GM23248 (cell line): ENCODE results near the gene CFAP299. TPM values are rescaled to one million over a fixed set of nuclear protein-coding genes. Genes with fewer than 3 reads are reported as not detected.

Experiments
- DNase-seq: peaks from one replicate; pipeline ENCODE4 v3.0.0-alpha.2; 2015
- H2AFZ ChIP-seq: fragments of 200-600 bp; sonication (generic); 2 replicates; pipeline ENCODE4 v1.6.1; 2016; ENCODE audit warnings: antibody characterized with exemption
- H3F3A ChIP-seq: fragments of 200-600 bp; sonication (generic); 2 replicates; pipeline ENCODE4 v1.6.1; 2016; ENCODE audit warnings: mild to moderate bottlenecking, antibody characterized with exemption, mixed run types; ENCODE audit not compliant: insufficient read depth
- H3K27ac ChIP-seq: fragments of 200-600 bp; sonication (generic); 2 replicates; pipeline ENCODE4 v1.5.1; 2016; ENCODE audit warnings: mild to moderate bottlenecking
- H3K27me3 ChIP-seq: fragments of 200-600 bp; sonication (generic); replicated peaks from 2 replicates; pipeline ENCODE4 v1.6.1; 2016; ENCODE audit warnings: mild to moderate bottlenecking; ENCODE audit not compliant: insufficient read depth
- H3K36me3 ChIP-seq: fragments of 200-600 bp; sonication (generic); 2 replicates; pipeline ENCODE4 v1.6.1; 2016; ENCODE audit warnings: low read depth, mild to moderate bottlenecking
- H3K4me1 ChIP-seq: fragments of 200-600 bp; sonication (generic); 2 replicates; pipeline ENCODE4 v1.6.1; 2016; ENCODE audit warnings: mild to moderate bottlenecking; ENCODE audit not compliant: insufficient read depth
- H3K4me2 ChIP-seq: fragments of 200-600 bp; sonication (generic); one replicate; pipeline ENCODE4 v1.6.1; 2016; ENCODE audit warnings: mild to moderate bottlenecking; ENCODE audit not compliant: unreplicated experiment
- H3K4me3 ChIP-seq: fragments of 200-600 bp; sonication (generic); 2 replicates; pipeline ENCODE4 v1.5.1; 2016; ENCODE audit warnings: mild to moderate bottlenecking
- H3K79me2 ChIP-seq: fragments of 200-600 bp; sonication (generic); 2 replicates; pipeline ENCODE4 v1.6.1; 2016; ENCODE audit warnings: mild to moderate bottlenecking; ENCODE audit not compliant: insufficient read depth
- H3K9ac ChIP-seq: fragments of 200-600 bp; sonication (generic); 2 replicates; pipeline ENCODE4 v1.6.1; 2016; ENCODE audit warnings: mild to moderate bottlenecking
- H3K9me2 ChIP-seq: fragments of 200-600 bp; sonication (generic); 2 replicates; pipeline ENCODE4 v1.6.1; 2016; ENCODE audit warnings: mixed run types, mild to moderate bottlenecking, moderate library complexity; ENCODE audit not compliant: insufficient read depth
- H3K9me3 ChIP-seq: fragments of 200-600 bp; sonication (generic); one replicate; pipeline ENCODE4 v1.6.1; 2017; ENCODE audit warnings: low read depth
- H4K20me1 ChIP-seq: fragments of 200-600 bp; sonication (generic); 2 replicates; pipeline ENCODE4 v1.6.0; 2016; ENCODE audit not compliant: insufficient read depth
- EZH2 ChIP-seq: fragments of 200-600 bp; sonication (generic); IDR thresholded peaks from 2 replicates; pipeline ENCODE4 v1.6.1; 2018; ENCODE audit warnings: antibody characterized with exemption, mild to moderate bottlenecking; ENCODE audit not compliant: insufficient read depth, poor library complexity, severe bottlenecking
- EZH2phosphoT487 ChIP-seq: fragments of 200-600 bp; sonication (generic); IDR thresholded peaks from 2 replicates; pipeline ENCODE4 v1.6.1; 2018; ENCODE audit warnings: antibody characterized with exemption, moderate library complexity, mild to moderate bottlenecking, low read depth; ENCODE audit not compliant: insufficient read depth
- WGBS, 2 experiments: methylation state at CpG; one replicate each; pipeline ENCODE4 v1.1.6; 2015 to 2017; ENCODE audit warnings: low lambda C conversion rate in 2 of 2, low coverage in 1 of 2; ENCODE audit errors: missing lambda C conversion rate in 2 of 2; 5-methylcytosine and 5-hydroxymethylcytosine counted together
- in situ Hi-C: fragments of 300-500 bp; cut with MboI; formaldehyde crosslinking; loops from 2 replicates; pipeline ENCODE4 v1.15.0; 2020
- polyA plus RNA-seq: library from polyadenylated mRNA; unstranded; fragments of >200 nt; fragmentation: Nextera tagmentation; extraction: Ambion mirVana; gene quantifications from 2 replicates; pipeline ENCODE4 v1.2.1, GENCODE V29; 2016
- total RNA-seq: library from RNA; depleted of rRNA; stranded (reverse); fragments of >200 nt; shearing (Covaris generic); gene quantifications from 2 replicates; pipeline ENCODE4 v1.2.3, GENCODE V29; 2014

The CFAP299 gene
- total and polyA plus RNA-seq, 2 experiments from 2014 or later, result 1.0 to 1.1 TPM

DNA sequence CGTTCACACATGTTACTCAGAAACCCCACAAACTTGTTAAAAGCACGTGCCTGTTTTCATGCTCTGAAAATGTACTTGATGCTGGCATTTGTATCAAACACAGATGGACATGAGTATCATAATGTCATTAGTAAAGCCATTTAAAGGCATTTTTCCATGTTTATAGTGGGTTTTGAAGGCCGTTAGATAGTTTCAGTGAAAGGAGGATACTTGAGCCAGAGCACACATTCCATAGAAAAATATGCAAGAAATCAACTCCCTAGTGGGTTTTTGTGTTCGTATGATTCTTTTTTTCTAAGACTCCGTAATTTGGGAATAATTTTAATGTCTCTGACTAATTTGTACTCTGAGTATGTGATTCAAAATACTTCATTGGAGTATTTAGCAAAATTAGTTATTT is 478.7 kb downstream of the CFAP299 start:
- Histone ChIP-seq H3F3A (no peaks in the 10 kb centered on the region), H3K9me3 (no peaks in the 10 kb centered on the region), H3K36me3 (no peaks in the 10 kb centered on the region), H3K9me2 (no peaks in the 10 kb centered on the region), H3K4me2 (no peak overlapping the region), H4K20me1 (no peaks in the 10 kb centered on the region), H3K9ac (no peak overlapping the region), H2AFZ (no peak overlapping the region), H3K4me1 (no peaks in the 10 kb centered on the region), H3K27me3 (no peaks in the 10 kb centered on the region), H3K27ac (no peak overlapping the region), H3K79me2 (no peaks in the 10 kb centered on the region), H3K4me3 (no peak overlapping the region)
- in situ Hi-C loops, result no loop called here
- WGBS, 2 experiments, result 37 to 39% methylated on average over 5 of the region's 5 CpGs
- no peak for TF ChIP-seq EZH2phosphoT487
- TF ChIP-seq EZH2, result no peak
- no peak for DNase-seq

DNA sequence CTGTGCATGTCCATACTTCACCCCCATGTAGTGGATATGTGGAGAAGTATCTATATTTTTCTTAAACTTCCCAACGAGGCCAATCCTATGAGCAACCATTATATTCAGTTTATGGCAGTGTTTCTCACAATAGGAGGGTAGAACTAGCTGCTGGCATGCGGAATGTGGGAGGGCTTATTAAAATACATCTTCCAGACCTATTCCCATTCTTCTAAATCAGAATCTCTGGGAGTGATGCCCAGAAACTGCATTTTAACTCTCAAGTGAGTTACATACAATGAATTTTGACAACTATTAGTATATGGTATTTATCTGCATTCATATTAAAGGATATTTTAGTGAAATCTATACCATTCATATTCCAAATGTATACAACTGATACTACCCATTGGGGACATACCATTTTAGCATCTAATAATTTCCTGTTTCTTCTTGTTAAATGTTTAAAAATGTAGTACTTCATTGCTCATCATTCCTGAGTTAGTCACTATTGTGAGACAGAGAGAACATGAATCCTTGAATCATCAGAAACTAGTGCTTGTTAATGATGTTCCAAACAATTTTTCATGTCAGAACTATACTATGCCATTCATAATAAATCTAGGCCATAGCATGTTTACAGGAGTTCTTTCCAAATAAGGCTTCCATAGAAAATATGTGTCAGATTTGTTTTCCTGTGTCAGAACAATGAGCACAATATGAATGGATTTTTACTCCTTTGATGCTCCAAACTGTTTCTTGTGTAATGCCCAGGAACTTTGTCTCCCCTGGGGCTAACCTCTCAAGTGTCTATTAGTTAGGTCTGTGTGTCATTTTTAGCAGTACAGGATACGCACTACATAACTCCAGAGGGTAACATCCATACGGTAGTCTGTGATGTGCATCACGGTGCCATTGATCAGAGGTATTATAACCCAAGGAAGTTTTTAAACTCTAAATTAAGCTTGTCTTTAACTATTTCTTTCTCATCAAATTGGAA is 496.1 kb downstream of the CFAP299 start:
- DNase-seq, result peak; percentile 74
- no peak overlapping the region for H3K9ac ChIP-seq
- in situ Hi-C loops, result no loop called here

DNA sequence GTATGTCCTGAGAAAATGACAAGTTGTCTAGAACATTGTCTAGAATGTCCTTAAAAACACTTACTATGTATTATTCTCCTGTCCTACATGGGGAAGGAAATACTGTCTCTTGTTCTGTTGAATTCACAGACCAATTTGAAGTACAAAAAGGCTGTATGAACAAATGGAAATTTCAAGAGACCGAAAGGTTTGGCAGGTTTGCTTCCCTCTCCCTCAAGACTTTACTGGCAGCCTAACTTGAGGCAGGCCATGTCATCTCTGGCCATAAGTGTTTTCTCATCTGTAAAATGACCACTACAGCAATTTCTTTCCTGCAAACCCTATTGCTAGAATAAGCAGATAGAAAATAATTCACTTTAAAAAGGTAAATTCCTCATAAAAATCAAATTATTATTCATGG is 503.8 kb downstream of the CFAP299 start:
- DNase-seq, result no peak
- WGBS, 2 experiments, result 93 to 97% methylated on average over 1 of the region's 1 CpG
- no peaks in the 10 kb centered on the region for H3F3A ChIP-seq
- no peak overlapping the region for H3K9ac ChIP-seq
- H3K79me2 ChIP-seq, result no peaks in the 10 kb centered on the region
- H3K9me3 ChIP-seq, result no peaks in the 10 kb centered on the region
- TF ChIP-seq EZH2 (no peak), EZH2phosphoT487 (no peak)
- H3K9me2 ChIP-seq, result no peaks in the 10 kb centered on the region
- no peaks in the 10 kb centered on the region for H3K4me1 ChIP-seq
- no peaks in the 10 kb centered on the region for H3K36me3 ChIP-seq
- in situ Hi-C loops, result no loop called here
- no peak overlapping the region for H2AFZ ChIP-seq
- H3K27ac ChIP-seq, result no peak overlapping the region
- no peak overlapping the region for H3K4me2 ChIP-seq
- no peaks in the 10 kb centered on the region for H3K27me3 ChIP-seq
- no peaks in the 10 kb centered on the region for H4K20me1 ChIP-seq
- no peak overlapping the region for H3K4me3 ChIP-seq

More for the DNA sequence above, 496.1 kb downstream of the CFAP299 start:
- Histone ChIP-seq H3K36me3 (no peaks in the 10 kb centered on the region), H3F3A (peaks cover 16% of the 10 kb centered on the region), H3K79me2 (no peaks in the 10 kb centered on the region), H2AFZ (no peak overlapping the region), H3K27me3 (no peaks in the 10 kb centered on the region), H4K20me1 (no peaks in the 10 kb centered on the region), H3K4me2 (no peak overlapping the region), H3K4me1 (peaks cover 14% of the 10 kb centered on the region), H3K9me3 (no peaks in the 10 kb centered on the region), H3K4me3 (no peak overlapping the region), H3K9me2 (no peaks in the 10 kb centered on the region), H3K27ac (peak overlapping the region; percentile 33)
- TF ChIP-seq EZH2 (no peak), EZH2phosphoT487 (no peak)
- 22 to 35% methylated on average over 5 of the region's 5 CpGs for WGBS, 2 experiments

DNA sequence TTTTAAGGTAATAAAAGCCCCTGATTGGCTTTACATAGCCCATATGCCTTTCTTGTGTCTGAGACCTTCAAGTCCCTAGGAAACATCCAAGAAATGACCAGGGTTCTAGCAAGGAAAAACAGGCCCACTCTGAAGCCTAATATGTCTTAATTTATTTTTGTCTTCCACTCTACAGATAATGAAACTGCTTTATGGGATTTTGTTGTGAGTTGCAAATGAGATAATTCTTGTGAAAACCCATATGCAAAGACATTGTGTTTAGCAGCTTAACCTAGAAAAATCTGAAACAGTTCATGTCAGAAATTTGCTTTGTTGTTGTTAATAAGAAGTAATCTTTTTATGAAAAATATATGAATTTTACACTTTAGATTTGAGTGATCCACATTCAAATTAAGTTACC is 504.3 kb downstream of the CFAP299 start:
- H3K79me2 ChIP-seq, result no peaks in the 10 kb centered on the region
- no peaks in the 10 kb centered on the region for H3K27me3 ChIP-seq
- no peak overlapping the region for H3K27ac ChIP-seq
- no peaks in the 10 kb centered on the region for H3F3A ChIP-seq
- H3K4me3 ChIP-seq, result no peak overlapping the region
- no peaks in the 10 kb centered on the region for H3K36me3 ChIP-seq
- no peak overlapping the region for H3K4me2 ChIP-seq
- no peaks in the 10 kb centered on the region for H3K4me1 ChIP-seq
- TF ChIP-seq EZH2, result no peak
- no peak for TF ChIP-seq EZH2phosphoT487
- H4K20me1 ChIP-seq, result no peaks in the 10 kb centered on the region
- H3K9me2 ChIP-seq, result no peaks in the 10 kb centered on the region
- no peak for DNase-seq
- no peak overlapping the region for H2AFZ ChIP-seq
- no peaks in the 10 kb centered on the region for H3K9me3 ChIP-seq
- H3K9ac ChIP-seq, result no peak overlapping the region
- in situ Hi-C loops, result no loop called here

DNA sequence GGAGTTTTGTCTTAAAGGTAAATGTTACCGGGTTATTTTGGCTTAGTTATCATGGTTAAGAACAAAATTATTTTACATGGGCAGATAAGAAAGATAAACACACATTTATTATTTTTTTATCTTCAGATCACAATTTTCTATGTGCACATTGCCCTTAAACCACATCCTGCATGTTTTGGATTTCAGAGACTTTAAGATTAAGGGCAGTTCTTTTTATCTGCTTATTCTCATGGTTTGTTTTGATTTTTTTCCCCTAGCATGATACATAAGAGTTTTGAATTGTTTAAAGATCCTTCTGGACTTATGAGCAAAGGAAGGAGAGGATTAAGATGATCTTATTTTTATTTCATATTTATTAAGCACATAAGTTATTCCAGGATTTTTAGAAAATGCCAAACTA is 504.9 kb downstream of the CFAP299 start:
- H3K27me3 ChIP-seq, result no peaks in the 10 kb centered on the region
- H3K4me2 ChIP-seq, result no peak overlapping the region
- no peak overlapping the region for H2AFZ ChIP-seq
- no peaks in the 10 kb centered on the region for H3F3A ChIP-seq
- no peak overlapping the region for H3K4me3 ChIP-seq
- no peak overlapping the region for H3K9ac ChIP-seq
- TF ChIP-seq EZH2phosphoT487, result no peak
- TF ChIP-seq EZH2, result no peak
- no peaks in the 10 kb centered on the region for H3K4me1 ChIP-seq
- no peak overlapping the region for H3K27ac ChIP-seq
- H4K20me1 ChIP-seq, result no peaks in the 10 kb centered on the region
- H3K36me3 ChIP-seq, result no peaks in the 10 kb centered on the region
- no peaks in the 10 kb centered on the region for H3K9me2 ChIP-seq
- no peaks in the 10 kb centered on the region for H3K79me2 ChIP-seq
- in situ Hi-C loops, result no loop called here
- DNase-seq, result no peak
- WGBS, 2 experiments, result 81 to 86% methylated on average over 1 of the region's 1 CpG
- no peaks in the 10 kb centered on the region for H3K9me3 ChIP-seq
